HG02938 (cell line): ENCODE results near the gene GPI.
"Not testable (repeated sequence)": the region's sequence is repeated elsewhere in the genome, so short reads cannot be mapped to it uniquely, and the experiment has no call there.

Source experiments
- ATAC-seq: cut with Tn5 transposase; IDR thresholded peaks from one replicate; pipeline ENCODE4 v1.9.1; 2021; ENCODE audit warnings: mild to moderate bottlenecking, moderate library complexity; ENCODE audit not compliant: unreplicated experiment

The GPI gene

GRCh38 chr19:34364830-34365462 lies at the start of gene GPI:
GPI (plus strand) TSS chr19:34365196; CDS start chr19:34365267, 71 bp downstream.
- peak; percentile 72 for ATAC-seq

GRCh38 chr19:34316247-34316646 lies 48.7 kb upstream of the GPI start:
- ATAC-seq, result no peak

- no peak for ATAC-seq
These were observed 48.2 kb upstream of the GPI start for GRCh38 chr19:34316741-34317301.

GRCh38 chr19:34317311-34317927 lies 47.6 kb upstream of the GPI start:
- ATAC-seq, result no peak

- ATAC-seq, result no peak
These were observed 45.8 kb upstream of the GPI start for GRCh38 chr19:34319230-34319585.

GRCh38 chr19:34319785-34320184 lies 45.2 kb upstream of the GPI start:
- ATAC-seq, result no peak

DNA sequence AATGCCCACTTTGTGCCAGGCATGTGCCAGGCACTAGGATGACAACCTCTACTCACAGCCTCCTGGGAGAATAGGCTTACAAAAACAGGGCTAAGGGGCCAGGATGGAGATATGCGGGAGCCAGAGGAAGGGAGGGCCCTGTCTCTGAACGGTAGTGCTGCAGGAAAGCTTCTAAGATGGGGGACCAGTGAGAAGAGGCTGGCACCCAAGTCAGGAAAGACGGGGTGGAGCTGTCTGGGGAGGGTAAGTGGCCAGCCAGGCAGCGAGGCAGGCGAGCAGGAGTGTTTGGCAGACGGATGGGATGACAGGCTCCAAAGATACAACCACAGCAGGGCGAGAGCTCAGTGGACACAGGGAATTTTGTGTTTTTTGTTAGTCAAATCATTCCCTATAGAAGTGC lies 44.7 kb upstream of the GPI start:
- no peak for ATAC-seq

- ATAC-seq, result no peak
These were observed 43.3 kb upstream of the GPI start for GRCh38 chr19:34321735-34322134.

DNA sequence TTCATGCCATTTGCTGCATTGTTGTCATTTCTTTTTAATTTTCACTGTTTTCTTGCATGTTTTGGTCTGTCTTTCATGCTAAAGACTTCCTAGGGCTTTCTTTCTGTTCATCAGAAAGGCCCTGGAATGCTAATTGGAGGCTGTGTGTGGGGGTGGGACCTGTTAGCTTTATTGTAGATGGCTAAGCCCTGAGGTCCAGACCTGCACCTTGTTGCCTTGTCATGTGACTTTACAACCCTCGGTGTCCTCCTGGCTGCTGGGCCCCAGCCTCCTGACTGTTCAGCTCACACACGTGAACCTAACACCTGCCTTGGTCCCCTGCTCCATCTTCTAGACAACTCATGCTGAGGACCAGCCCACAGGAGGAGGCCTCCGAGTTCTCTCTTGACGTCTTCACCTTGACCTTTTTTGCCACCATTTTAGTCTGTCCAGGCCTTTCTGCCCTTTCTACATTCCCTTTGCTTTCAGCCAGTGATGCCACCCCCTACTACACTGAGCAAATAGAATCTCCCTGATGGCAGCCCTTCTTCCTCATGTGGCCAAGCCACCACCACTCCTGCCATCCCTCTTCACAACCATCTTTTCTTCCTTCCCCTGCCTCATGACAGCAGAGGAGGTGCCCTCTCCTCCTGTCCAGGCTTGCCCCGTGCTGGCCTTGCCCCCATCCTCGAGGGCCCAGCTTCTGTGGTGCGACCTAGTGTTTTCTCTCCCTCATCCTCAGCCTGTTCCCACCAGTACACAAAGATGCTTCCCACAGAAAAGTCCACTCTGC lies 41.4 kb upstream of the GPI start:
- ATAC-seq, result no peak

DNA sequence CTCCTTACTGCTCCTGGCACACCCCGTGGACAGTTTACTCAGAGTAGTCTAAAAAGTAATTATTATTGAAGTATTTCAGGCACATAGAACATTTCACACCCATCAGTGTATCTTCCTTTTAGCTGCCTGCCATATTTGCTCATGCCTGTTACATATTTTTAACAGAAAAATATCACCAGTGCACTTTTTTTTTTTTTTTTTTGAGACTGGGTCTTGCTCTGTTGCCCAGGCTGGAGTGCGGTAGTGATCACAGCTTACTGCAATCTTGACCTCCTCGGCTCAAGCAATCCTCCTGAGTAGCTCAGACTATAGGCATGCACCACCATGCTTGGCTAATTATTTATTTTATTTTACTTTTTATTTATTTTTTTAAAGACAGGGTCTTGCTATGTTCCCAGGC lies 40.7 kb upstream of the GPI start:
- ATAC-seq, result no peak

GRCh38 chr19:34325181-34325580 lies 39.8 kb upstream of the GPI start:
- no peak for ATAC-seq

DNA sequence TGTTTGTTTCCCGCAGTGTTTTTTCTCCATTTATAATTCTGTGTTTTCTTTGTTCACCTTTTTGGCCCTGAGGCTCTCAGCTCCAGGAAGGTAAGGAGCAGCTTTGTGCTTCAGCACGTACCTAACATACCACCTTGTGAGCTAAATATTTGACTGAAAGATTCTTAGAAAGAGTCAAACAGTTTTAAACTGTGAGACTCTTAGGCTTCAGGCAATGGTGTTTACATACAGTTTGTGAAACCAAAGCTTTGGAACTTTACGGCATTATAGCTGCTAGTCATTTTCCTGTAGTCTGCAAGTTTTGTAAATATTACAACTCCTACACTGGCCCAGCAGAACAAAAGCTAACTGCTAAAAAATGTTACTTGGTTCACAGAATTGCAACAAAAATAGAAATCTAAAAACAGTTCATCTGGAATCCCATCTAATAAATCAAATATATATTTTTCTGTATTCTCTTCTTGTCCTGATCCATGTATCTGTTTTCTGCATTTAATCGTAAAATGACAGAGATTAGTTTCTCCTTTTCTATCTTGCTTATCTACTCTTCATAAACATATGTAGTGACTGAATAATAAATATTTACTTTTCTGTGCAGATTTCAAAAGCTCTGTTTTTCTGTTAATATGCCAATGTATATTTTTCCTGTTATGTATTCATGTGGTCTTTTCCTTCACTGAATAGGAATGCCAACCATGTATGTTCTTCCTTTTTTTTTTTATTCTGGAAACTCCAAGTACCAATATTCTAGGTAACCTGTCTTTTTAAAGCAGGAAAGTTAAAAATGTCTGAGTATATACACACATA lies 38.8 kb upstream of the GPI start:
- no peak for ATAC-seq

- no peak for ATAC-seq
These were observed 37.1 kb upstream of the GPI start for GRCh38 chr19:34327851-34328250.

GRCh38 chr19:34328982-34329381 lies 36.0 kb upstream of the GPI start:
- no peak for ATAC-seq

DNA sequence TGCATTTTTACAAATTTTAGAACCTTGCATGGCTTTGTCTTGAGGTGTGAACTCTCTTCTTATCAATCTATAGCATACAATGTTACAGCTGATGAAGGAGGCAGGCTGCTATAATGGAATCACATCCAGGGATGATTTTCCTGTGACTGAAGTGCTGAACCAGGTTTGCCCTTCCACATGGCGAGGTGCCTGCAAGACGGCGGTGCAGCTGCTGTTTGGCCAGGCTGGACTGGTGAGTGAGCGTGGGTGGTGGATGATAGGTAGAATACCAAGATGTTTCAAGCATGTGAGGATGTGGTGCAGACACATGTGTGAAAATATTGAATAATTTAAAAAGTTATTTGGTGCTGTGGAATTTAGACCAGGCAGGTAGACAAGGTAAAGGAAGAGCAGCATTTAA lies 34.9 kb upstream of the GPI start:
- ATAC-seq, result no peak

GRCh38 chr19:34330596-34330995 lies 34.4 kb upstream of the GPI start:
- not testable (repeated sequence) for ATAC-seq

- not testable (repeated sequence) for ATAC-seq
These were observed 33.4 kb upstream of the GPI start for GRCh38 chr19:34331596-34331995.

DNA sequence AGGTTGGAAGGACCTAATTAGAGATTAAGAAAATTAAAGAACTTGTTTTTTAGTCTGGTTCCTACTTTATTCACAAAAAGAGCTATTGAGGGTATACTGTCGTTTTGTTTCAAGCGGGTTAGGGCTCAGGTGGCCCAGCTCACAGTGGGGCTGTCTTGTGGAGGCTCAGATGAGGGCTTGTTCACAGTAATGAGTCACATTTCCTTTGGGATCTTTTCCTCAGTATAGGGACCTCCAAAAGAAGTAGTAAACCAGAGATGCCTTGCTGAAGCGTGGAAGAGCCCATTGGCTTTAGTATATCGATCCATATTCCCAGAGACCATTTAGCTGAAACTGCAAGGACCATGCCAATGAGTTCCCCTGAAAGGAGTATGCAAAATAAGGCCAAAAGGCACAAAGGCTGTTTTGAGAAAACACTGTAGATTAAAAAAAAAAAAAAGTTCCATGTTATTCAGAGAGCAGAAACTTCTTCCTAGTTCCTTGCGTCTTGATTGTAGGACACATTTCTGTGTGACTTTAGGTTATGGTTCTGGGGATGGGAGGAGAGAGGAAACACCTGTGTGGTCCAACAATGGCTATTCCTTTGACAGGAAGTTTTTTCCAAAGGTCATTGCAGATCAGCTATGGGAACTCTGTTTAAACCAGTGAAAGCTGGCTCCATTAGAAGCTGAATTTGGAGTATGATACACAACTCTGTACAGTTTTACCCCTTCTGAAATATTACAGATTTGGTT lies 32.8 kb upstream of the GPI start:
- ATAC-seq, result no peak

GRCh38 chr19:34335914-34336313 lies 29.1 kb upstream of the GPI start:
- ATAC-seq, result no peak

GRCh38 chr19:34336781-34337271 lies 28.2 kb upstream of the GPI start:
- ATAC-seq, result no peak
